ENCODE measurements around the gene USP11.

USP11 gene

GRCh38 chrX:47226531-47227333, 6.1 kb upstream of the USP11 start:
- no peak for FAIRE-seq

GRCh38 chrX:47227334-47227583, 5.5 kb upstream of the USP11 start:
- FAIRE-seq: no peak

GRCh38 chrX:47228550-47229270, 4.1 kb upstream of the USP11 start:
- FAIRE-seq: no peak

- FAIRE-seq: no peak
These were observed 3.4 kb upstream of the USP11 start for GRCh38 chrX:47229427-47229826.

- FAIRE-seq: no peak
These were observed 2.5 kb upstream of the USP11 start for GRCh38 chrX:47230136-47230868.

- no peak for FAIRE-seq
These were observed 1.6 kb upstream of the USP11 start for GRCh38 chrX:47231167-47231566.

GRCh38 chrX:47232197-47232802, 509 bp upstream of the USP11 start:
- no peak for FAIRE-seq

- peak; percentile 23 for FAIRE-seq
These were observed 714 bp downstream of the USP11 start for GRCh38 chrX:47233333-47234113.

GRCh38 chrX:47234583-47234982, 1.8 kb downstream of the USP11 start:
- FAIRE-seq: no peak

GRCh38 chrX:47235691-47236103, 2.9 kb downstream of the USP11 start:
- no peak for FAIRE-seq

- FAIRE-seq: no peak
These were observed 6.4 kb downstream of the USP11 start for GRCh38 chrX:47239199-47239598.

- FAIRE-seq: no peak
These were observed 7.2 kb downstream of the USP11 start for GRCh38 chrX:47239898-47240545.

- FAIRE-seq: no peak
These were observed 7.8 kb downstream of the USP11 start for GRCh38 chrX:47240619-47241018.

GRCh38 chrX:47241201-47242011, 8.6 kb downstream of the USP11 start:
- no peak for FAIRE-seq

- no peak for FAIRE-seq
These were observed 9.5 kb downstream of the USP11 start for GRCh38 chrX:47242321-47242720.

- no peak for FAIRE-seq
These were observed 10.5 kb downstream of the USP11 start for GRCh38 chrX:47243351-47243750.

- FAIRE-seq: no peak
These were observed 11.9 kb downstream of the USP11 start for GRCh38 chrX:47244676-47245075.

- FAIRE-seq: no peak
These were observed 12.3 kb downstream of the USP11 start for GRCh38 chrX:47245156-47245555.

- no peak for FAIRE-seq
These were observed 14.6 kb downstream of the USP11 start for GRCh38 chrX:47247206-47247998.

GRCh38 chrX:47247999-47248320, 15.2 kb downstream of the USP11 start:
- FAIRE-seq: no peak

- no peak for FAIRE-seq
These were observed 15.8 kb downstream of the USP11 start for GRCh38 chrX:47248576-47248975.
